Epithelial cell of alveolus of lung (primary cell): ENCODE measurements around the gene TTK. TPM values are rescaled to one million over a fixed set of nuclear protein-coding genes. Genes with fewer than 3 reads are reported as not detected.

Source experiments
- total RNA-seq: library from RNA; depleted of rRNA; stranded (reverse); fragments of >200 nt; gene quantifications from 2 replicates; pipeline ENCODE4 v1.2.1, GENCODE V29; 2015

Gene TTK
- total RNA-seq = 11.4 and 22.0 TPM in 2 replicates

DNA sequence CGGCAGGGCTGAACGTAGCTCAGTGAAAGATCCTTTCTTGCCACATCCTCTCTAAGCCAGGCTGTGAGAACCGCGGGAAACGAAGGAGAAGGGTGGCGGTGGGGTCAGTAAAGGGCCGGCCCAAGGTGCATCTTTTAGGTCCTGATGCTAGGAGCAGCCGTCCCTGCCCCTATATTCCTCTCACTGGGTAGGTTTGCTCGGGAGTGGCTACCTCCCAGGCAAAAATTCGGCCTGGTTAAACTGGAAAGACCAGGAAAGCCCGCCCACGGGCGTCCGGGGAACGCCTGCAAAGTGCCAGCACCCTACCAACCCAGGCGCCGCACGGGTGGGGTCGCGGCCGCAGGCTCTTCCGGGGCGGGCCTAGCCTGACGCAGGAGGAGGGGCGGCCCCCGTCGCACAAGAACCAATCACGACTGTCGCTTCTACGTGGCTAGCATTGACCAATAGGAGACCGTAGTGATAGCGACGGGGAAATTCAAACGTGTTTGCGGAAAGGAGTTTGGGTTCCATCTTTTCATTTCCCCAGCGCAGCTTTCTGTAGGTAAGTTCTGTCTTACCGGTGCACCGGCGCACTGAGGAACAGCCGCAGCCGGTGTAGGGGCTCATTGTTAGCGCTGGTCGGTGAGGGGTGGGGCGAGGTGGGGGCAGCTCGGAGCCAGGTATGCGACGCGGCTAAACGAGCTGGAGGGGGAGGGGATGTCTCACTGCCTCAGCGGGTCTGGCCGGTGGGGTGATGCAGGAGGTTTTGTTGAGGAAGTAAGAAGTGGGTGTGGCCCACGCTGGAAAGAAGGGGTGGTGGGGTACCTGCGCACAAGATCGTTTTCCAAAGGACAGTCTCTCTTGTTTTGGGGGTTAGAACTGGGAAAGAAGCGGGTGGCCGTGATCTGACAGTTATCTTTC, at the start of gene TTK:
Gene TTK, plus strand, starts transcription at position 477 of the 900 bp plus-strand sequence. CDS start 1,195 bp downstream, outside the sequence.

Other genes starting within 250 kb of the TTK start
- gene ELOVL4, start 57.1 kb upstream of the TTK start, total RNA-seq = 7.1 and 9.0 TPM in 2 replicates
- 7.1 and 10.0 TPM in 2 replicates for gene BCKDHB, start 102.0 kb downstream of the TTK start, total RNA-seq